ENCODE results near the gene ETDA. TPM values are rescaled to one million over a fixed set of nuclear protein-coding genes. Genes with fewer than 3 reads are reported as not detected.

Gene ETDA
- polyA plus RNA-seq, 2 of the 4 experiments (the other 2 are of a cell fraction), result not detected

DNA sequence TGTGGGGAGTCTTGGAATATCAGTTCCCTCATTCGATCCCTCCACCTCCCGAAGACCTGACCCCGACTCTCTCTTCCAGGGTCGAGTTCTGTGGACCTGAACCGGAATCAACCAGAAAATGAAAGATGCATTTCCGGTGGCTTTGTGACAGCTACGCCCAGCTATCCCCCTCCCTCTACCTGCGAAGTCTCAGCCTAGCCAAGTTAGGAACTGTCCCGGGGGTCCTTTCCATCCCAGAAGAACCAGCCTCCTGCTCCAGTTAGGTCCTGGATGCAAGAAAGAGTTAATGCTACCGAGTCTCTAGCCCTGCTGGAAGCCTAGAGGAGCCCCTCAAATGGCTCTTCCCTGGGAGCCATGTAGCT is 44.1 kb downstream of the ETDA start:
- Histone ChIP-seq H3K27ac (no peak overlapping the region), H3K4me3 (no peak overlapping the region), H3K4me2 (no peak overlapping the region), H3K9me3 (0 out of 3 replicates have a peak, but pooled peaks cover 4% of the 10 kb centered on the region), H3K4me1 (no peaks in the 10 kb centered on the region)
- ATAC-seq, result no peak
- no peak for FAIRE-seq
- TF ChIP-seq, protein P1, sequence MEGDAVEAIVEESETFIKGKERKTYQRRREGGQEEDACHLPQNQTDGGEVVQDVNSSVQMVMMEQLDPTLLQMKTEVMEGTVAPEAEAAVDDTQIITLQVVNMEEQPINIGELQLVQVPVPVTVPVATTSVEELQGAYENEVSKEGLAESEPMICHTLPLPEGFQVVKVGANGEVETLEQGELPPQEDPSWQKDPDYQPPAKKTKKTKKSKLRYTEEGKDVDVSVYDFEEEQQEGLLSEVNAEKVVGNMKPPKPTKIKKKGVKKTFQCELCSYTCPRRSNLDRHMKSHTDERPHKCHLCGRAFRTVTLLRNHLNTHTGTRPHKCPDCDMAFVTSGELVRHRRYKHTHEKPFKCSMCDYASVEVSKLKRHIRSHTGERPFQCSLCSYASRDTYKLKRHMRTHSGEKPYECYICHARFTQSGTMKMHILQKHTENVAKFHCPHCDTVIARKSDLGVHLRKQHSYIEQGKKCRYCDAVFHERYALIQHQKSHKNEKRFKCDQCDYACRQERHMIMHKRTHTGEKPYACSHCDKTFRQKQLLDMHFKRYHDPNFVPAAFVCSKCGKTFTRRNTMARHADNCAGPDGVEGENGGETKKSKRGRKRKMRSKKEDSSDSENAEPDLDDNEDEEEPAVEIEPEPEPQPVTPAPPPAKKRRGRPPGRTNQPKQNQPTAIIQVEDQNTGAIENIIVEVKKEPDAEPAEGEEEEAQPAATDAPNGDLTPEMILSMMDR (IDR thresholded peaks at IDR 0.05), result no peak
- TF ChIP-seq, protein P2, sequence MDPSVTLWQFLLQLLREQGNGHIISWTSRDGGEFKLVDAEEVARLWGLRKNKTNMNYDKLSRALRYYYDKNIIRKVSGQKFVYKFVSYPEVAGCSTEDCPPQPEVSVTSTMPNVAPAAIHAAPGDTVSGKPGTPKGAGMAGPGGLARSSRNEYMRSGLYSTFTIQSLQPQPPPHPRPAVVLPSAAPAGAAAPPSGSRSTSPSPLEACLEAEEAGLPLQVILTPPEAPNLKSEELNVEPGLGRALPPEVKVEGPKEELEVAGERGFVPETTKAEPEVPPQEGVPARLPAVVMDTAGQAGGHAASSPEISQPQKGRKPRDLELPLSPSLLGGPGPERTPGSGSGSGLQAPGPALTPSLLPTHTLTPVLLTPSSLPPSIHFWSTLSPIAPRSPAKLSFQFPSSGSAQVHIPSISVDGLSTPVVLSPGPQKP (IDR thresholded peaks at IDR 0.05; ENCODE audit: low read depth, low read length), result no peak
- TF ChIP-seq, protein P3, sequence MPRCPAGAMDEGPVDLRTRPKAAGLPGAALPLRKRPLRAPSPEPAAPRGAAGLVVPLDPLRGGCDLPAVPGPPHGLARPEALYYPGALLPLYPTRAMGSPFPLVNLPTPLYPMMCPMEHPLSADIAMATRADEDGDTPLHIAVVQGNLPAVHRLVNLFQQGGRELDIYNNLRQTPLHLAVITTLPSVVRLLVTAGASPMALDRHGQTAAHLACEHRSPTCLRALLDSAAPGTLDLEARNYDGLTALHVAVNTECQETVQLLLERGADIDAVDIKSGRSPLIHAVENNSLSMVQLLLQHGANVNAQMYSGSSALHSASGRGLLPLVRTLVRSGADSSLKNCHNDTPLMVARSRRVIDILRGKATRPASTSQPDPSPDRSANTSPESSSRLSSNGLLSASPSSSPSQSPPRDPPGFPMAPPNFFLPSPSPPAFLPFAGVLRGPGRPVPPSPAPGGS (IDR thresholded peaks at IDR 0.05), result no peak
- TF ChIP-seq, protein P4, sequence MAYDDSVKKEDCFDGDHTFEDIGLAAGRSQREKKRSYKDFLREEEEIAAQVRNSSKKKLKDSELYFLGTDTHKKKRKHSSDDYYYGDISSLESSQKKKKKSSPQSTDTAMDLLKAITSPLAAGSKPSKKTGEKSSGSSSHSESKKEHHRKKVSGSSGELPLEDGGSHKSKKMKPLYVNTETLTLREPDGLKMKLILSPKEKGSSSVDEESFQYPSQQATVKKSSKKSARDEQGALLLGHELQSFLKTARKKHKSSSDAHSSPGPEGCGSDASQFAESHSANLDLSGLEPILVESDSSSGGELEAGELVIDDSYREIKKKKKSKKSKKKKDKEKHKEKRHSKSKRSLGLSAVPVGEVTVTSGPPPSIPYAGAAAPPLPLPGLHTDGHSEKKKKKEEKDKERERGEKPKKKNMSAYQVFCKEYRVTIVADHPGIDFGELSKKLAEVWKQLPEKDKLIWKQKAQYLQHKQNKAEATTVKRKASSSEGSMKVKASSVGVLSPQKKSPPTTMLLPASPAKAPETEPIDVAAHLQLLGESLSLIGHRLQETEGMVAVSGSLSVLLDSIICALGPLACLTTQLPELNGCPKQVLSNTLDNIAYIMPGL (CRISPR knock-in tag; IDR thresholded peaks at IDR 0.05; ENCODE audit: borderline replicate concordance), result no peak
- TF ChIP-seq ZC3H11A (IDR thresholded peaks at IDR 0.05) (no peak), MAFK (IDR thresholded peaks at IDR 0.05; ENCODE audit: partially characterized antibody) (no peak), JUNB (IDR thresholded peaks at IDR 0.05) (no peak), RAD21 (conservative IDR thresholded peaks at IDR 0.05 in 1 of 2, IDR thresholded peaks at IDR 0.05 in 1 of 2) (no peak), ZNF302 (CRISPR knock-in tag; IDR thresholded peaks at IDR 0.05) (no peak), HEYL (CRISPR knock-in tag; IDR thresholded peaks at IDR 0.05) (no peak), FOSB (CRISPR knock-in tag; IDR thresholded peaks at IDR 0.05) (no peak), KDM5A (IDR thresholded peaks at IDR 0.05) (no peak), HOXB13 (CRISPR knock-in tag; IDR thresholded peaks at IDR 0.05; ENCODE audit: low read depth) (no peak), RCOR1 (IDR thresholded peaks at IDR 0.05; ENCODE audit: low read depth, low read length) (no peak), NR3C1 (IDR thresholded peaks at IDR 0.05) (no peak)
- TF ChIP-seq, protein P5, sequence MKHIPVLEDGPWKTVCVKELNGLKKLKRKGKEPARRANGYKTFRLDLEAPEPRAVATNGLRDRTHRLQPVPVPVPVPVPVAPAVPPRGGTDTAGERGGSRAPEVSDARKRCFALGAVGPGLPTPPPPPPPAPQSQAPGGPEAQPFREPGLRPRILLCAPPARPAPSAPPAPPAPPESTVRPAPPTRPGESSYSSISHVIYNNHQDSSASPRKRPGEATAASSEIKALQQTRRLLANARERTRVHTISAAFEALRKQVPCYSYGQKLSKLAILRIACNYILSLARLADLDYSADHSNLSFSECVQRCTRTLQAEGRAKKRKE (CRISPR knock-in tag; IDR thresholded peaks at IDR 0.05; ENCODE audit: low read depth), result no peak
- TF ChIP-seq, protein P6, sequence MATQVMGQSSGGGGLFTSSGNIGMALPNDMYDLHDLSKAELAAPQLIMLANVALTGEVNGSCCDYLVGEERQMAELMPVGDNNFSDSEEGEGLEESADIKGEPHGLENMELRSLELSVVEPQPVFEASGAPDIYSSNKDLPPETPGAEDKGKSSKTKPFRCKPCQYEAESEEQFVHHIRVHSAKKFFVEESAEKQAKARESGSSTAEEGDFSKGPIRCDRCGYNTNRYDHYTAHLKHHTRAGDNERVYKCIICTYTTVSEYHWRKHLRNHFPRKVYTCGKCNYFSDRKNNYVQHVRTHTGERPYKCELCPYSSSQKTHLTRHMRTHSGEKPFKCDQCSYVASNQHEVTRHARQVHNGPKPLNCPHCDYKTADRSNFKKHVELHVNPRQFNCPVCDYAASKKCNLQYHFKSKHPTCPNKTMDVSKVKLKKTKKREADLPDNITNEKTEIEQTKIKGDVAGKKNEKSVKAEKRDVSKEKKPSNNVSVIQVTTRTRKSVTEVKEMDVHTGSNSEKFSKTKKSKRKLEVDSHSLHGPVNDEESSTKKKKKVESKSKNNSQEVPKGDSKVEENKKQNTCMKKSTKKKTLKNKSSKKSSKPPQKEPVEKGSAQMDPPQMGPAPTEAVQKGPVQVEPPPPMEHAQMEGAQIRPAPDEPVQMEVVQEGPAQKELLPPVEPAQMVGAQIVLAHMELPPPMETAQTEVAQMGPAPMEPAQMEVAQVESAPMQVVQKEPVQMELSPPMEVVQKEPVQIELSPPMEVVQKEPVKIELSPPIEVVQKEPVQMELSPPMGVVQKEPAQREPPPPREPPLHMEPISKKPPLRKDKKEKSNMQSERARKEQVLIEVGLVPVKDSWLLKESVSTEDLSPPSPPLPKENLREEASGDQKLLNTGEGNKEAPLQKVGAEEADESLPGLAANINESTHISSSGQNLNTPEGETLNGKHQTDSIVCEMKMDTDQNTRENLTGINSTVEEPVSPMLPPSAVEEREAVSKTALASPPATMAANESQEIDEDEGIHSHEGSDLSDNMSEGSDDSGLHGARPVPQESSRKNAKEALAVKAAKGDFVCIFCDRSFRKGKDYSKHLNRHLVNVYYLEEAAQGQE (IDR thresholded peaks at IDR 0.05), result no peak
- TF ChIP-seq, protein P7, sequence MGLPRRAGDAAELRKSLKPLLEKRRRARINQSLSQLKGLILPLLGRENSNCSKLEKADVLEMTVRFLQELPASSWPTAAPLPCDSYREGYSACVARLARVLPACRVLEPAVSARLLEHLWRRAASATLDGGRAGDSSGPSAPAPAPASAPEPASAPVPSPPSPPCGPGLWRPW (IDR thresholded peaks at IDR 0.05), result no peak
- no peak for DNase-seq (ENCODE audit: low read depth in 1 of 2, low spot score in 1 of 2)
- CTCF ChIA-PET, result no interaction called here
- POLR2A ChIA-PET, result no interaction called here
- 86% methylated on average over 8 of the region's 10 CpGs for WGBS (ENCODE audit: missing lambda C conversion rate)

Measured in A549 (cell line).